HuH-7.5 (cell line): ENCODE measurements around the gene SNED1.
A peak's percentile ranks its signal among the peaks of the same experiment; 100 is the strongest.

ENCODE experiments used
- DNase-seq: peaks from one replicate; pipeline ENCODE4 v3.0.0; 2011; ENCODE audit warnings: low spot score

SNED1 gene

DNA sequence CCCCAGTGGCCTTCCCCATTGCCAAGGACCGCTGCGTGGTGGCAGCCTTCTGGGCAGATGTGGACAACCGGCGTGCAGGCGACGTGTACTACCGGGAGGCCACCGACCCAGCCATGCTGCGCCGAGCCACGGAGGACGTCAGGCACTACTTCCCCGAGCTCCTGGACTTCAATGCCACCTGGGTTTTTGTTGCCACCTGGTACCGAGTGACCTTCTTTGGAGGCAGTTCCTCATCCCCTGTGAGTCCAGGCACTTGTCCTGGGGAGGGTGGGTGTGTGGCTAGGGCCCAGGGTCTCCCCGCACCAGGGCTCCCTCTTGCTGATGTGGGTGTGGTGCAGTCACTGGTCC, 31.9 kb downstream of the SNED1 start:
- DNase-seq: no peak

DNA sequence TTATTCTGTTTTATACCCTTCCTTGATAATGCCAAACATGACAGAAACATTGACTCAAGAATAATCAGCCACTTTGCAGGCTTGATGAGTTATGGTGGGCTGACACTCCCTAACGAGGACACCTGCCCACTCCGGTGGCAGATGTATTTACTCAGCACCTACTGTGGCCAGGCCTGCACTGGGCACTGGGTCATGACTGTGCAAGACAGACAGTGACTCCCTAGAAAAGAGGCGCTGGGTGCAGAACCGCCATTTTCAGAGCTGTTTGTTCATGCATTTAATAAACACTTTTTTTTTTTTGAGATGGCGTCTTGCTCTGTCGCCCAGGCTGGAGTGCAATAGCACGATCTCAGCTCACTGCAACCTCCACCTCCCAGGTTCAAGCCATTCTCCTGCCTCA, 32.5 kb downstream of the SNED1 start:
- no peak for DNase-seq

DNA sequence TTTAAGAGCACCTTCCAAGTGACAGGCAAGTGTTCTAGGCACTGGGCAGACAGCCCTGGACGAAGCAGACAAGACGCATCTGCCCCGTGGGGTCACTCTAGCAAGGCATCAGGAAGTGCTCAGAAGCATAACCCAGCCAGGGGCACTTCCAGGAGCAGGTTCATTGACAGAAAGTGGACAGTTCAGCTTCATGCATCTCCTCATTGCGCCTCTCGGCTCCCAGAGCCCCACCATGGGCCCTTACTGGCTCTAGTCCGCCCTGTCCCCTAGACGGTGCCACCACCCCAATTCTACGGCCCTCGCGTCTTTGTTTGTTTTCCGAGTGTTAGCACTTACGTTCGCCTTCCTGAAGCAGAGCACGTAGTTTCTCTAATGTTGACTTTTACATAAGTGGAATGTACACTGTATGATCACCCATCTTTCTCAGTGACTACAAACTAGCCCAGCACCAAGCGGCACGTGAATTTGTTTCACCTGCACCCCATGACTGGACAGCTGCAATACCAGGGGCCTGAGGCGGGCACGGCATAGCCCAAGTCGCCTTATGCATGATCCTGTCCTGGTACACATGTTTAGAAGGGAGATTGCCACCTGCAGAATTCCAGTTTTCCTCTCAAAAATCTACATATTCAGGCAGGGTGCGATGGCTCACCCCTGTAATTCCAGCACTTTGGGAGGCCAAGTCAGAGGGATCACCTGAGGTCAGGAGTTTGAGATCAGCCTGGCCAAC, 33.2 kb downstream of the SNED1 start:
- DNase-seq: no peak

DNA sequence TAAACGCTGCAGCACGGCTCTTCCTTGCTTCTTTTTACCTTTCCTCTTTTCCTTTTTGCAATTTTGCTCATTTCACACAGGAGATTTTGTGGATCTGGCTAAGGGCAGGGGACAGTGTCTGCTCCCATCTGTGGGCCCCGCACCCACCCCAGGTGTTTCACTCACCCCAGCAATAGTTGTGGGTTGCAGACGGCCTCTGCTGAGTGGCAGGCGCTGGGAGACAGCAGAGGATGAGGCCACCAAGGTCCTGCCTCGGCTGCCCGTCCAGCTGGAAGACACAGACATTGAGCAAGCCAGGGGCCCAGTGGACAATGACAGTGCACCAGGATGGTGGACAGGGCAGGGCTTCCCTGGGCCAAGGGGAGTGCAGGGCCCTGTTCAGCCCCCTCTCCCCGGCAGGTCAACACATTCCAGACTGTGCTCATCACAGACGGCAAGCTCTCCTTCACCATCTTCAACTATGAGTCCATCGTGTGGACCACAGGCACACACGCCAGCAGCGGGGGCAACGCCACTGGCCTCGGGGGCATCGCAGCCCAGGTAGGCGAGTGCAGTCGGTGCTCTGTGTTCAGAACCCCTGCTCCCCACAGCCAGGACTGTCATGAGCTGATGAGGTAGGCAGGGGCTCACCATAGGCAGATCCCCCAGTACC, 35.0 kb downstream of the SNED1 start:
- DNase-seq: no peak

GRCh38 chr2:241033994-241034393, 35.6 kb downstream of the SNED1 start:
- DNase-seq: no peak

- no peak for DNase-seq
Measured at GRCh38 chr2:241034490-241035141, 36.2 kb downstream of the SNED1 start.

GRCh38 chr2:241035142-241035817, 36.9 kb downstream of the SNED1 start:
- DNase-seq: no peak

- DNase-seq: no peak
Measured at GRCh38 chr2:241035818-241036396, 37.5 kb downstream of the SNED1 start.

DNA sequence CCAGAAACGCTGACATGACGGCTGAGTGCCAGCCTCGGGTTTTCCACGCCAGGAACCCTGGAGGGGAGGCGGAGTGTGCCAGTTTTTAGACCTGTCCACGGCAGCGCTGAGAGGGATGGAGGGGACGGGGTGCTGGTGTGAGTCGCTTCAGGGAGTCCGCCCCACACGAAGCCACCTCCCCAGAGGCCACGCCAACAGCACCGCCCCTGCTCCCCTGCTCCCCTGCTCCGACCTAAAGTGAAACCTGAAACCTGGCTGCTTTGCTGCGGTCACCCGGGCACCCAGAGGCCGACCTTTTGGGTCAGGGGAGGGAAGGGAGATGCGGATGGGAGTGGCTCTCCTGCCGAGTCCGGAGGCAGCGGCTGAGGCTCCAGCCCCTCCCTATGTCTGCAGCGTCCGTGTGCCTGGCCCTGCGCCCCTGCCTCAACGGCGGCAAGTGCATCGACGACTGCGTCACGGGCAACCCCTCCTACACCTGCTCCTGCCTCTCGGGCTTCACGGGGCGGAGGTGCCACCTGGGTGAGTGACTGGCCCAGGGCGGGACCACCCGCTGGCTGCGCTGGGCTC, 38.1 kb downstream of the SNED1 start:
- DNase-seq: peak; percentile 63

DNA sequence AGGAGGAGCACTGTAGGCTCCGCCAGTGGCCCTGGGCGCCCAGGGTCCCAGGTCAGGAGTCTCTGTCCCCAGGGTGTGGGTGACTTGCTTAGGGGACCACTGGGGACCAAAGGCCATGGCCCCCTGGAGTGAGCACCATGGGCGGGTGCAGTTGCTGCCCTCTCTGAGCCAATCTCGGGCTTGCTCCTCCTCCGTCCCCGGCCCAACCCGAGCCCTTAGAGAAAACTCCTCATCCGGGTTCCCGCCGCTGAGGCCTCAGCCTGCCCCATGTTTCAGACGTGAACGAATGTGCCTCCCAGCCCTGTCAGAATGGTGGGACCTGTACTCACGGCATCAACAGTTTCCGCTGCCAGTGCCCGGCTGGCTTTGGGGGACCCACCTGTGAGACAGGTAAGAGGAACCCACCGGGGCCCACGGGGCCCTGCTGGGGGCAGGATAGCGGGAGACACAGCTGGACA, 38.6 kb downstream of the SNED1 start:
- no peak for DNase-seq

DNA sequence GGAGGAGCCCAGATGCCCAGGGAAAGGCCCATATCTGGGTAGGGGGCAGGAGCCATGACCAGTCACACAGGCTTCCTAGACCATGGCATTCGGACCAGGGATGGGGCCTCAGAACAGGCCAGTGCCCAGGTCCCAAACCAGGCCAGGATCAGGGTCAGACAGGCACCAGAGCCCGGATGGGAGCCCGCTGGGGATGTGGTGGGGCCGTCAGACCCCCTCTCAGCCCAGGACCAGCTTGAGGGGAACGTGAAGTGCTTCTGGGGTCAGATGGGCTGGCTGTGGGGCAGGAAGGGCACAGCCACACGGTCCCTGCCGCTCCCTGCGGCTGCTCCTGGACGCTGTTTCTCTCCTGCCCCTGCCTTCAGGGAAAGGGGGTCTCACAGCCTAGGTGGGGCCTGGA, 39.1 kb downstream of the SNED1 start:
- no peak for DNase-seq

- no peak for DNase-seq
Measured at GRCh38 chr2:241038374-241039180, 40.2 kb downstream of the SNED1 start.

- DNase-seq: no peak
Measured at GRCh38 chr2:241039416-241039815, 41.0 kb downstream of the SNED1 start.

DNA sequence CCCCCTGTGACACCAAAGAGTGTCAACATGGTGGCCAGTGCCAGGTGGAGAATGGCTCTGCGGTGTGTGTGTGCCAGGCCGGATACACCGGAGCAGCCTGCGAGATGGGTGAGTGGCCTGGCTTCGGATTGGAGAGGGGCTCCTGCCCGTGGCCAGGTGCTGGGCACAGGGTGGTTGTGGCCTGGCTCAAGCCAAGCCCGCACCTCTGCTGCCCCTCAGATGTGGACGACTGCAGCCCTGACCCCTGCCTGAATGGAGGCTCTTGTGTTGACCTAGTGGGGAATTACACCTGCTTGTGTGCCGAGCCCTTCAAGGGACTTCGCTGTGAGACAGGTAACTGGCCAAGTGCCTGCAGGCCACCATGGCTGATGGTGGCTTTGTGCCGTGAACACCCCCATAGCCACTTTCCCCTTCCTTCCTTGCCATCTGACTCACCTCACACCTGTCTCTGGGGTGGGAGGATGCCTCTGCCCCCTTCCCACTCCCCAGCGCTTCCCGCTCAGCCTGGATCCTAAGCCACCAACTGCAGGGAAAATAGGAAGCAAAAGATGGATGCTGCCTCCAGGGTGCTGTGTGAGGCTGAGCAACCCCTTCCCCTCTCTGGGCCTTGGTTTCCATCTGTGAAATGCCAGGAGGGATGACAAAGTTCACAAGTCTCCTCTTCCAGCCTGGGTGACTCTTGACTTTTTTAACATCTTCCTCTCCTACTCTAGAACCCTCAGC, 41.8 kb downstream of the SNED1 start:
- DNase-seq: no peak

DNA sequence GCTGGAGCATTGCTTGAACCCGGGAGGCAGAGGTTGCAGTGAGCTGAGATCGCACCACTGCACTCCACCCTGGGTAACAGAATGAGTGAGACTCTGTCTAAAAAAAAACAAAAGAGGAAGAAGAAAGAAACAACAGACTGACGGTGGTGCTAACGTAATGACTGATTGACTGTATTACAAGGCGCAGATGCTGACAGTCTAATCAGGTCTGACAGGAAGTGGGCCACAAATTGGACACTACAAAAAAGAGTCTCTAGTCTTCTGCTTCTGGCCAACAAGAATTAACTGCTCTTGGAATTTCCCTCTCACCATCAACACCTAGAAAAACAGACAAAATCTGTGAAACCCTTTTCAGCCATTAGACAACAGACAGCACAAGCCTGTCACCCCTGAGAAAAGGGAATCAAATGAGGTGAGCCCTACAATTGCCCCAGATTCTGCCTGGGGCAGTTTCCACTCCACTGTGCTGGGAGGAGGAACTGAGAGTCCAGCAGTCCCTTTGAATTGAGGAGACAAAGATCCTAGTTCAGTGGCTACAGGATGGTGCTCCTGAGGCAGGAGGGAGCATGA, 43.3 kb downstream of the SNED1 start:
- DNase-seq: no peak

DNA sequence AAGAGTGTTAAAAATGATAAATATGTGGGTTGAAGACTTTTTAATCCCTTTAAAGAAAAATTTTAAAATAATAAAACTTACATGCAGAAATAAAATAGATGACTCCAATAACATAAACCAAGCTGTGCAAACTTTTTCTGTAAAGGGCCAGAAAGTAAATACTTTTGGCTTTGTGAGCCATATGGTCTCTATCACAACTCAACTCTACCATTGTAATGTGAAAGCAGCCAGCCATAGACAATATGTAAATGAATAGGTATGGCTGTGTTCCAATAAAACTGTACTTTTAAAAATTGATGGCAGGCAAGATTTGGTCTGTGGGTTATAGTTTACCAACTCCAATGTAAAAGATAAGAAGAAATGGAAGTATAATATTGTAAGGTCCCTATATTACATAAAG, 45.2 kb downstream of the SNED1 start:
- DNase-seq: no peak

- DNase-seq: no peak
Measured at GRCh38 chr2:241047253-241048010, 49.0 kb downstream of the SNED1 start.

DNA sequence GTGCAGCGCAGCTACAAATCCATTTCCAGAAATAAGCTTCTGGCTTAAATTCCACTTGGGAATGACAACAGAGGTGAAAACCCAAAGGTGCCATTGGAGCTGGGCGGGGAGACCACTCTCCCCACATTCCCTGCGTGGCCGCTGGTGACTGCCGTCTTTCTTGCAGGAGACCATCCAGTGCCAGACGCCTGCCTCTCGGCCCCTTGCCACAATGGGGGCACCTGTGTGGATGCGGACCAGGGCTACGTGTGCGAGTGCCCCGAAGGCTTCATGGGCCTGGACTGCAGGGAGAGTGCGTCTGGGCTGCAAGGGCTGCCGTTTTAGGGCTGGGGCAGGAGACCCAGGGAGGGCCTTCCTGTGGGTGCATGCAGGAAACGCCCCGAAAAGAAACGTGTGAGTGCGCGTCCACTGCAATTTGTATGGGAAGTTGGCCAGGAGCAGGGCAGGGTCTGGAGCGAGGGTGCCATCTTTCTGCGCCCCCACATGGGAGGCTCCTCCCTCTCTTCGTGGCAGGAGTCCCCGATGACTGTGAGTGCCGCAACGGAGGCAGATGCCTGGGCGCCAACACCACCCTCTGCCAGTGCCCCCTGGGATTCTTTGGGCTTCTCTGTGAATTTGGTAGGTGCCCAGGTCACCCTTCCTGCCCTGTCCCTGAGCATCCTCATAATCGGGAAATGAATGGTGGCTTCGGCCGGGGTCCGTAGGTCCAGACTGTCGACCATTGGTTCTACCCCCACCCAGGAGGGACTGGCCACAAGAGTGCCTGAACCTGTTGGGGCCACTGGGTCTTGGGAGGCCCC, 49.9 kb downstream of the SNED1 start:
- no peak for DNase-seq

DNA sequence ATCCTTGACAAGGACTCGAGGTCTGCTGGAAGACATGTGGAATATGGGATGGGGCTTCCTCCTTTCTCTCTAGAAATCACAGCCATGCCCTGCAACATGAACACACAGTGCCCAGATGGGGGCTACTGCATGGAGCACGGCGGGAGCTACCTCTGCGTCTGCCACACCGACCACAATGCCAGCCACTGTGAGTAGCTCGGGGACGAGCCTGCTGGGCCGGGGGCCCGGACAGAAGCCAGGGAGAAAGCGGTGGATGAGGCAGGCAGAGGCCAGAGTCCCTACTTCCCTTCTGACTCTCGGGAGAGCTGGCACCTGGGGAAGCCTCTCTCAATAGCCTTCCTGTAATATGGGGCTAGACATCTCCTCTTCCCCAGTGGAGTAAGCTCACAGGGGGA, 50.5 kb downstream of the SNED1 start:
- no peak for DNase-seq
